Urinary bladder (tissue), 2 donors: ENCODE data around the gene LBR. TPM values are rescaled to one million over a fixed set of nuclear protein-coding genes. Genes with fewer than 3 reads are reported as not detected.

ENCODE experiments used
- polyA plus RNA-seq: library from polyadenylated mRNA; stranded (reverse); fragments of 200-250 nt; gene quantifications from one replicate; pipeline ENCODE4 v1.2.3, GENCODE V29; 2013
- total RNA-seq: library from RNA; depleted of rRNA; stranded (reverse); fragments of >200 nt; gene quantifications from one replicate; pipeline ENCODE4 v1.2.3, GENCODE V29; 2014
- donor health status: healthy.

The LBR gene
- total and polyA plus RNA-seq, 2 donors = 62.0 to 128 TPM

Other genes with a start within 250 kb of the LBR start
- gene ENAH, start 225.1 kb upstream of the LBR start, total RNA-seq = 229 TPM
- 58.9 TPM for gene ENAH, start 225.1 kb upstream of the LBR start, polyA plus RNA-seq